Nephron (organoid): ENCODE measurements around the gene BACE1-AS.

ENCODE experiments used
- H3K27ac Mint-ChIP-seq, 3 experiments: 2 replicates each; pipeline ENCODE4 v1.8.0; 2020; ENCODE audit warnings: mixed read lengths in 3 of 3, mild to moderate bottlenecking in 2 of 3, moderate library complexity in 1 of 3
- H3K27me3 Mint-ChIP-seq: 2 replicates; pipeline ENCODE4 v1.8.0; 2021; ENCODE audit warnings: low read depth, mild to moderate bottlenecking, moderate library complexity, mixed read lengths
- H3K36me3 Mint-ChIP-seq: 2 replicates; pipeline ENCODE4 v1.8.0; 2020; ENCODE audit warnings: low read depth, mixed read lengths
- H3K4me1 Mint-ChIP-seq: 2 replicates; pipeline ENCODE4 v1.8.0; 2020; ENCODE audit warnings: mixed read lengths
- H3K4me3 Mint-ChIP-seq, 3 experiments: 2 replicates each; pipeline ENCODE4 v1.8.0; 2020; ENCODE audit warnings: mild to moderate bottlenecking in 3 of 3, mixed read lengths in 3 of 3, moderate library complexity in 2 of 3
- H3K9me3 Mint-ChIP-seq: 2 replicates; pipeline ENCODE4 v1.8.0; 2020; ENCODE audit warnings: mixed read lengths
- TF ChIP-seq, protein P1 (sequence below), 3 experiments: fragments of 200-600 bp; sonication (generic); IDR thresholded peaks; one replicate each; pipeline ENCODE4 v1.5.0; 2021; ENCODE audit warnings: antibody characterized with exemption in 3 of 3; ENCODE audit not compliant: unreplicated experiment in 3 of 3

The BACE1-AS gene

DNA sequence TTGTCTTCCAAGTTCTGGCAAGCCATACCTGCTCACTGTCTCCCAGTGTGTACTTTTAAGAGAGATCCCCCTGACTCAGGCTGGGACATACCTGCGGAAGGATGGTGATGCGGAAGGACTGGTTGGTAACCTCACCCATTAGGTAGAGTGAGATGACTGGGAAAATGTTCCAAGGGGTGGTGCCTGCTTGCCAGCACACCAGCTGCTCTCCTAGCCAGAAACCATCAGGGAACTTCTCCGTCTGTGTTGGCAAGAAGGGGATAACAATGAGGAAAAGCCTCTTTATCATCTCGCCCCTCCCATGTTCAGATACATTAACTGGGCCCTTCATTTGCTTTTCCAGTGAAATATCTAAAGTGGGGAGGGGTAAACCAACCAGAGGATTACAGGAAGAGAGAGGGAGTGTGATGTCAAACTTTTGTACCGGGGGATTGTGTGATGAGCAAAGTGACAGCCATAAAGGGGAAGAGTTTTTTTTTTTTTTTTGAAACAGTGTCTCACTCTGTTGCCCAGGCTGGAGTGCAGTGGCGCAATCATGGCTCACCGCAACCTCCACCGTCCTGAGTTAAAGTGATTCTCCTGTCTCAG lies at the start of gene BACE1-AS:
TSS of gene BACE1-AS (plus strand) at position 538 of the 588 bp plus-strand sequence.
- no peak within 1 kb of the TSS for H3K4me3 Mint-ChIP-seq
- TF ChIP-seq, protein P1, sequence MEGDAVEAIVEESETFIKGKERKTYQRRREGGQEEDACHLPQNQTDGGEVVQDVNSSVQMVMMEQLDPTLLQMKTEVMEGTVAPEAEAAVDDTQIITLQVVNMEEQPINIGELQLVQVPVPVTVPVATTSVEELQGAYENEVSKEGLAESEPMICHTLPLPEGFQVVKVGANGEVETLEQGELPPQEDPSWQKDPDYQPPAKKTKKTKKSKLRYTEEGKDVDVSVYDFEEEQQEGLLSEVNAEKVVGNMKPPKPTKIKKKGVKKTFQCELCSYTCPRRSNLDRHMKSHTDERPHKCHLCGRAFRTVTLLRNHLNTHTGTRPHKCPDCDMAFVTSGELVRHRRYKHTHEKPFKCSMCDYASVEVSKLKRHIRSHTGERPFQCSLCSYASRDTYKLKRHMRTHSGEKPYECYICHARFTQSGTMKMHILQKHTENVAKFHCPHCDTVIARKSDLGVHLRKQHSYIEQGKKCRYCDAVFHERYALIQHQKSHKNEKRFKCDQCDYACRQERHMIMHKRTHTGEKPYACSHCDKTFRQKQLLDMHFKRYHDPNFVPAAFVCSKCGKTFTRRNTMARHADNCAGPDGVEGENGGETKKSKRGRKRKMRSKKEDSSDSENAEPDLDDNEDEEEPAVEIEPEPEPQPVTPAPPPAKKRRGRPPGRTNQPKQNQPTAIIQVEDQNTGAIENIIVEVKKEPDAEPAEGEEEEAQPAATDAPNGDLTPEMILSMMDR (IDR thresholded peaks at IDR 0.05; ENCODE audit: unreplicated experiment in 3 of 3), result no peak
- no peaks in the 10 kb centered on the region for H3K27me3 Mint-ChIP-seq
- no peak within 1 kb of the TSS for H3K27ac Mint-ChIP-seq
- H3K36me3 Mint-ChIP-seq, result peaks cover 75% of the 10 kb centered on the region
- no peaks in the 10 kb centered on the region for H3K4me1 Mint-ChIP-seq
- no peaks in the 10 kb centered on the region for H3K9me3 Mint-ChIP-seq

DNA sequence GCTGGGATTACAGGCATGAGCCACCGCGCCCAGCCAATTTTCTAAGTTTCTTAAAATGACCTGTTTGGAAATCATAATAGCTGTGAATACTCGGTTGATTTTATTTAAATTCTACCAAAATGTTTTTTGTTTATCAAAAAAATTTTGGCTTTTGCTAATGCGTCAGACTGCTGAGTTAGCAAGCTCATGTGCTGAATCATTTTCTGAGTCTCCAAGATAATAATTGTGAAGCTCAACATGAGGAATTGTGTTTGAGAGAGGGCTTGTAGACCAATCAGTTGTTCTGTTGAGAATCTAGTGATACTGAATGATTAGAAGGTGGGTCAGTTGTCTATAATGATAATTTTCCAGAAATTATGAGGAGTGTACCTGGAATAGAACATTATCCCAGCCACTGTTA lies 42.8 kb upstream of the BACE1-AS start:
- TF ChIP-seq, protein P1 (IDR thresholded peaks at IDR 0.05; ENCODE audit: unreplicated experiment in 3 of 3), result no peak
- no peaks in the 10 kb centered on the region for H3K9me3 Mint-ChIP-seq
- H3K27ac Mint-ChIP-seq, result no peak overlapping the region
- H3K4me1 Mint-ChIP-seq, result no peaks in the 10 kb centered on the region
- H3K4me3 Mint-ChIP-seq, result no peak overlapping the region
- H3K36me3 Mint-ChIP-seq, result peaks cover 64% of the 10 kb centered on the region
- no peaks in the 10 kb centered on the region for H3K27me3 Mint-ChIP-seq

DNA sequence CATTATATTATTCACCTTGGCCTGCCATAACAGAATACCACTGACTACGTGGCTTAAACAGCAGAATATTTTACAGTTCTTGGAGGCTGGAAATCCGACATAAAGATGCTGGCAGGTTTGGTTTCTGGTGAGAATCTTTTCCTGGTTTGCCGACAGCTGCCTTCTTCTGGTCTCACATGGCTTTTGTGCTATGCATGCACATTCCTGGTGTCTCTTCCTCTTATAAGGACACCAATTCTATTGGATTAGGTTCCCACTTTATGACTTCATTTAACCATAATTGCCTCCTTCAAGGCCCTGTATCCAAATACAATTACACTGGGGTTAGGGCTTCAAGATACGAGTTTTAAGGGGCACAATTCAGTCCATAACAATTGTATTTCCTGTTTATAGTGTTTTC lies 41.6 kb upstream of the BACE1-AS start:
- Mint-ChIP-seq H3K27me3 (no peaks in the 10 kb centered on the region), H3K36me3 (peaks cover 61% of the 10 kb centered on the region), H3K4me3 (no peak overlapping the region), H3K27ac (no peak overlapping the region), H3K9me3 (no peaks in the 10 kb centered on the region), H3K4me1 (no peaks in the 10 kb centered on the region)
- TF ChIP-seq, protein P1 (IDR thresholded peaks at IDR 0.05; ENCODE audit: unreplicated experiment in 3 of 3), result no peak

DNA sequence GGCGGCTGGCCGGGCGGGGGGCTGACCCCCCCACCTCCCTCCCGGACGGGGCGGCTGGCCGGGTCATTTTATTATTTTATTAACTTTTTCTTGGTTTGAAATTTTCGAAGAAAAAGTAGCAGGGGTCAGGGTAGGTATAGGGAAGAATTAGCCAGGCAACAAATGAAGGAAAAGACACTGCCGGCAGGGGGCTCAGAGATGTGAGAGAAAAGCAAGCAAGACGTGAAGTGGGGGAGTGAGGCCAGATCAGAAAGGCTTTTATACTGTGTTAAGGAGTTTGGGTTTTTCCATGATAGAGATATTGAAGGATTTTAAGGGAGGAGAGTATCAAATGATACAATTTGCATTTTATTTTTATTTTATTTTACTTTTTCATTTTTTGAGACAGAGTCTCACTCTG lies 39.6 kb upstream of the BACE1-AS start:
- Mint-ChIP-seq H3K9me3 (no peaks in the 10 kb centered on the region), H3K36me3 (peaks cover 62% of the 10 kb centered on the region), H3K4me1 (no peaks in the 10 kb centered on the region), H3K27ac (no peak overlapping the region), H3K4me3 (no peak overlapping the region), H3K27me3 (no peaks in the 10 kb centered on the region)
- TF ChIP-seq, protein P1 (IDR thresholded peaks at IDR 0.05; ENCODE audit: unreplicated experiment in 3 of 3), result no peak

DNA sequence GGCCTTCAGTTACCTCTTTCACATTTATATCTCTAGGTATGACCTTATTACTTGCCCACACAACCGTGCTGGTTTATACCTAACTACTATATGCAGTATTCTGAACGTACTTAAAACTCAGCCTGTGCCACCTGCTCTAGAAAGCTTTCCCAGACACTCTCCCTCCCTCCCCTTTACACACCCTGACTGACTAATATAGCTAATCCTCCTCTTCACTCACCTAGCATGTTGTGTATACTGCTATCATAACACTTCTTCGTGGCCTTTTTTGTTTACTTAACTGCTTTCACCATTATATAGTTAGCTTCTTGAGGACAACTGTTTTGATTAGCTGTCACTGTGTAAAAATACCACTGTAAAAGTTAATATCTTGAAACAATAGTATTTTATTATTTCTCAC lies 35.2 kb upstream of the BACE1-AS start:
- TF ChIP-seq, protein P1 (IDR thresholded peaks at IDR 0.05; ENCODE audit: unreplicated experiment in 3 of 3), result no peak
- H3K4me1 Mint-ChIP-seq, result no peaks in the 10 kb centered on the region
- H3K27ac Mint-ChIP-seq, result peak overlapping the region in 1 of 3 experiments; percentile 1
- no peaks in the 10 kb centered on the region for H3K27me3 Mint-ChIP-seq
- no peak overlapping the region for H3K4me3 Mint-ChIP-seq
- H3K36me3 Mint-ChIP-seq, result peaks cover 50% of the 10 kb centered on the region
- no peaks in the 10 kb centered on the region for H3K9me3 Mint-ChIP-seq

DNA sequence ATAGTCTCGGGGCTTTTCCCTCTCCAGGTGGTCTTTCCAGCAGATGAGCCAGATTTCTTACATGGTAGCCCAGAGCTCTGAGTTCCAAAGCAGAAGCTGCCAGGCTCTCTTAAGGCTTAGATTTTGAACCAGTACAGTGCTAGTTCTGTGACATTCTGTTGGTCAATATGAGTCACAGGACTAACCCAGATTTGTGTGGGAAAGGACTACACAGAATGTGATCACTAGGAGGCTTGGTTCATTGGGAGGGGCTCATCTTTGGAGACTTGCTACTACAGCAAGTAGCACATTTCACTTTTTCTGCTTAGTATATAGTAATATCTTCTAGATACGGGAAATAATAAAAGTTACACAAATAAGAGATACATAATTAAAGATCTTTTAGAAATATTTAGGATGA lies 34.6 kb upstream of the BACE1-AS start:
- TF ChIP-seq, protein P1 (IDR thresholded peaks at IDR 0.05; ENCODE audit: unreplicated experiment in 3 of 3), result no peak
- Mint-ChIP-seq H3K36me3 (peaks cover 50% of the 10 kb centered on the region), H3K9me3 (no peaks in the 10 kb centered on the region), H3K27ac (no peak overlapping the region), H3K4me3 (no peak overlapping the region), H3K27me3 (no peaks in the 10 kb centered on the region), H3K4me1 (no peaks in the 10 kb centered on the region)
